ENCODE data around the gene NEUROG2.
"Not testable (repeated sequence)": the region's sequence is repeated elsewhere in the genome, so short reads cannot be mapped to it uniquely, and the experiment has no call there.

Gene NEUROG2

GRCh38 chr4:112516066-112516470, at the start of gene NEUROG2:
TSS of gene NEUROG2 (minus strand) at chr4:112516180. CDS start at chr4:112515475, 705 bp downstream.
- DNase-seq = no peak

- no peak for DNase-seq
These were observed 48.8 kb upstream of the NEUROG2 start for GRCh38 chr4:112564706-112565270.

DNA sequence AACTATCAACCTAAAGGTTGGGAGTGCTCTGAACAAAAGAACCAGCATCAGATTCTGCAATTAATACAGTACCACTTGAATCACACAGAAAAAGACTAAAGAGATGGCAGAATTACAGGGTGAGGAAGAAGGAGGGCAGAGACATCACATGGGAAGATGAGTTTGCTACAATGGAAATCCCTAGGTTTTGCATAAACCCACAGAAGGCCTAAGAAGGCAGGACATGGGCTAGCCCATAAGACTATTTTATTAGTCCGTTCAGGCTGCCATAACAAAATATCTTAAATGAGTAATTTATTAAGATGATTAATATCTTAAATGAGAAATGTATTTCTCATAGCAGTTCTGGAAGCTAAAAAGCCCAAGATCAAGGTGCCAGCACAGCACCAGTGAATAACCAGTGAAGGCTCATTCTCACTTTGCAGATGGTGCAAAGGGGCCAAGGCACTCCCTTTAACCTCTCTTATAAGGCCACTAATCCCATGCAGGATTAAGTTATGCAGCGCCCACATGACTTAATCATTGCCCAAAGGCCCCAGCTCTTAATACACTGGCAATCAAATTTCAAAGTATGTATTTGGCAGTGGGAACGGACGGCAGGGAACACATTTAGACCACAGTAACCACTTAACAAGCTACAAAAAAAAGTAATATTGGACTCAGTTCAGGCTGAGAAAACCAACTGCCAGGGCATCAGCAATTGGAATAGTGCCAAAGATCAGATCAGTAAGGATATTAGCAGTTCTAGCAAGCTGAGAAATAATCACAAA, 47.6 kb upstream of the NEUROG2 start:
- no peak for DNase-seq

DNA sequence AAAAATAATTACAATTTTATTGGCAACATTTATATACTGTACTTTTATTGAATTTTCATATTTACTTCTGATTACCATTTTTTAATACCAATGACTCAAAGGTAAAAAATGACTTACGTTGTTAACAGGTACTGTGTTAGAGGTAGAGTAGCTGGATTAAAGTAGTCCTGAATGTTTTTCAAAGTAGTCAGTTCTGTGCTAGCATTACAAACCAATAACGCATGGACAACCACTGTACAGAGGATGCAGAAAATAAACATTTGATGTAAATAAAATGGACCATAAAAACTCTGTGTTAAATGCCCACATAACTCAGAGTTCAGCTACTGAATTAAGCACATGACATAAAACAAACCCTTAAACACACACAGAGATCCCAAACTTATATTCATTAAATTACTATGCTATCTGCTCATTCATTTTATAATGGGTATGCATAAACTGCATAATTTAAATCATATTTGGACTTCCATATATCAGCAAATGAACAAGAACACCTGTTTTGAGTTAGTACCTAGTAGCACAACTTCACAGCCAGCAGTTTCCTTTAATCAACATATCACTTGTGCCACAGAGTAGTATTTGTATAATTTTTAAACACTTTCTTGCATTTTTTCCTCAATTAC, 46.4 kb upstream of the NEUROG2 start:
- no peak for DNase-seq

- DNase-seq = peak in 1 of 2 experiments; percentile 8
These were observed 44.1 kb upstream of the NEUROG2 start for GRCh38 chr4:112560084-112560483.

DNA sequence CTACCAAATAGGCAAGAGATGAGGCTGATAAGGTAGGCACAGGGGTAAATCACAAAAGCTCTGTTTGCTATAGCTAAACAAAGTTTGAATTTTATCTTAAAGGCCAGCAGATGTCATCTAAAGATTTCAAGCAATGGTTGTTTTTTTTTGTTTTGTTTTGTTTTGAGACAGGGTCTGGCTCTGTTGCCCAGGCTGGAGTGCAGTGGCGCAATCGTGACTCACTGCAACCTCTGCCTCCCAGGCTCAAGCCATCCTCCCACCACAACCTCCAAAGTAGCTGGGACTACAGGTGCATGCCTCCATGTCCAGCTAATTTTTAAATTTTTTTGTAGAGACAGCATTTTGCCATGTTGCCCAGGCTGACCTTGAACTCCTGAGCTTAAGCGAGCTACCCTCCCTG, 43.1 kb upstream of the NEUROG2 start:
- no peak for DNase-seq

DNA sequence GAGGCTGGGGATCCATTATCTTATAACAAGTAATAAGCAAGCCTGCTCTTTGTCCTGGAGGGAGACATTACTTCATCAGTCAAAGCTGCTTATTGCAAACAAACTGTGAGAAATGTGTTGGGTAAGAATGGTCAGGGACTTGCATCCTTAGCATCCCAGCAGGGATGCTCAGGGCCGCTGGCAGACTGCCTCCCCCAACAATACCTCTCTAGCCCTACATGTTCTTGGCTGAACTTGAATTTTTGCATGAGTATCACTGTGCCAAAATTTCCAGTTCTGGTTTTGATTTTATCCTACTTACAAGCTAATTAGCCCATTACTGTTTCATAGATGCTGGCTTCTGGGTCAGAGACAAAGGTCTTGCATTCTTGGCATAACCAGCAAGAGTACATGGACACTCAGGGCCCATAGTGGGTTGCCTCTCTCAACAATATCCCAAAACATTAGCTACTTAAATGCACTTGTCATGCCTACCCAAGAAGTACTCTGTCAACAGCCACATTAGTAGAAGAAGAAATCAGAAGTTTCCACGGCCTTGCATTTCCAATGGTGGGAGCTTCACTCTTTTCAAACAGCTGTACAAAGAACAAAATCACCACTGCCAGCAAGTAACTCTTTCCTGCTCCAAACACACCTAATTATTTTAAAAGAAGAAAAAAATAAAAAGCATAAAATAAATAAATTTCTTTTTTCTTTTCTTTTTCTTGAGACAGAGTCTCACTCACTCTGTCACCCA, 41.9 kb upstream of the NEUROG2 start:
- no peak for DNase-seq

DNA sequence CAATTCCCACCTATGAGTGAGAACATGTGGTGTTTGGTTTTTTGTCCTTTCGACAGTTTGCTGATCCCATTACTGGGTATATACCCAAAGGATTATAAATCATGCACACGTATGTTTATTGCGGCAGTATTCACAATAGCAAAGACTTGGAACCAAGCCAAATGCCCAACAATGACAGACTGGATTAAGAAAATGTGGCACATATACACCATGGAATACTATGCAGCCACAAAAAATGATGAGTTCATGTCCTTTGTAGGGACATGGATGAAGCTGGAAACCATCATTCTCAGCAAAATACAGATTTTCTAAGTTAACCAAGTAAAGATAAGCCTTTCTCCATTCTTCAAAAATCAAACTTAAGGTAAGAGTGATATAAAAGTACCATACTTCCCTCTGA, 38.3 kb upstream of the NEUROG2 start:
- not testable (repeated sequence) for DNase-seq

- no peak for DNase-seq
These were observed 36.7 kb upstream of the NEUROG2 start for GRCh38 chr4:112552668-112553067.

DNA sequence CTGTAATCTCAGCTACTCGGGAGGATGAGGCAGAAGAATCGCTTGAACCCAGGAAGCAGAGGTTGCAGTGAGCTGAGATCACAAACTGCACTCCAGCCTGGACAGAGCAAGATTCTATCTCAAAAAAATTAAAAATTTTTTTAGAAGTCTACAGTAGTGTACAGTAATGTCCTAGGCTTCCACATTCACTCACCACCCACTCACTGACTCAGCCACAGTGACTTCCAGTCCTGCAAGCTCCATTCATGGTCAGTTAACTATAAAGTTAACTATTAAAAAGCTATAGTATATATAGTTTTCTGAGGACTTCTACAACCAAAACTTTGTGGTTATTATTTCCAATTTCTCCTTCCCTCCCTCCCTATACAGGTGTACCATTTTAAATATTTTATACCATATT, 34.7 kb upstream of the NEUROG2 start:
- no peak for DNase-seq

GRCh38 chr4:112546476-112546875, 30.5 kb upstream of the NEUROG2 start:
- no peak for DNase-seq

DNA sequence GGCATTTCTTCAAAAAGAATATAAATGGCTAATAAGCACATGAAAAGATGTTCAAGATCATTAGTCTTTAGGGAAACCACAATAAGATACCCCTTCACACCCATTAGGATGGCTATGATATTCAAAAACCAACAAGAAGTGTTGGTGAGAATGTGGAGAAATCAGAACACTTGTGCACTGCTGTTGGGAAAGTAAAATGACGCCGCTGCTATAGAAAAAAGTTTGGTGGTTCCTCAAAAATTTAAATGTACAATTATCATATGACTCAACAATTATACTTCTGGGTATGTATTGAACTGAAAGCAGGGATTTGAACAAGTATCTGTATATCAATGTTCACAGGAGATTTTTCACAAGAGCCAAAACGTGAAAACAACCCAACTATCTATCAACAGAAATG, 29.4 kb upstream of the NEUROG2 start:
- DNase-seq = peak in 1 of 2 experiments; percentile 2

GRCh38 chr4:112540695-112541094, 24.7 kb upstream of the NEUROG2 start:
- DNase-seq = no peak

DNA sequence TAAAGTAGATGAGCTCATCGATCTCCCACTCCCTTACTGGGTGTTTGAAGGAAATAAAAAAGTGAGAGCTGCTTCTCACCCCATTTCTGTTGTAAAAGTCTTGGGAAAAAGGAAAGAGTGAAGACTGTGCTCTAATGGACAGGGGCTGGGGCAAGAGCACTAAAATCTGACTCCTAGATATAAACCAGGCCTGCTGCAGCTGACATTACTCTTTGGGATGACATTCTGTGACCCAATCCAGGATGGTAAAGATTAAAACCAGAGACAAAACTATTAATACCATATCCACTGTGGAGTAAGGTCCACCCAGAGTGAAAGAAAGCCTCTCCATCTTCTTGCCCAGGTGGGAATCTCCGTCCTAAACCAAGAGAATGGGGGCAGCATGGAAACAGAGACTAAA, 20.1 kb upstream of the NEUROG2 start:
- no peak for DNase-seq

DNA sequence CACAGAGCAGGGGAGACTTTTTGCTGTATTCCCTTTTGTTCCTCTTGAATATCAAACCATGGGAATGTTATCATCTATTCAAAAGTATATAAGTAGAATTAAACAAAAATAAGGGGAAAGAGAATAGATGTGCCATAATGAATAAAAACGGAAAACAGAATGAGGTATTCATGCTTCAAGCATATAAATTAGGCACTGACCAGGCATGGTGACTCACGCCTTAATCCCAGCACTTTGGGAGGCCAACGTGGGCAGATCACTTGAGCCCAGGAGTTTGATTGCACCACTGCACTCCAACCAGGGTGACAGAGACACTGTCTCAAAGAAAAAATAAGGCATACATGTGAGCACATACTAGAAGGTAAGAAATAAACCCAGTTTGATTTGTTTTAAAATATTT, 16.3 kb upstream of the NEUROG2 start:
- DNase-seq = no peak

GRCh38 chr4:112531146-112531545, 15.2 kb upstream of the NEUROG2 start:
- no peak for DNase-seq

GRCh38 chr4:112526061-112526460, 10.1 kb upstream of the NEUROG2 start:
- no peak for DNase-seq

- peak in 1 of 2 experiments; percentile 6 for DNase-seq
These were observed 8.0 kb upstream of the NEUROG2 start for GRCh38 chr4:112523764-112524505.

- DNase-seq = no peak
These were observed 7.2 kb upstream of the NEUROG2 start for GRCh38 chr4:112523008-112523721.

- DNase-seq = not testable (repeated sequence)
These were observed 6.5 kb upstream of the NEUROG2 start for GRCh38 chr4:112522431-112522830.

DNA sequence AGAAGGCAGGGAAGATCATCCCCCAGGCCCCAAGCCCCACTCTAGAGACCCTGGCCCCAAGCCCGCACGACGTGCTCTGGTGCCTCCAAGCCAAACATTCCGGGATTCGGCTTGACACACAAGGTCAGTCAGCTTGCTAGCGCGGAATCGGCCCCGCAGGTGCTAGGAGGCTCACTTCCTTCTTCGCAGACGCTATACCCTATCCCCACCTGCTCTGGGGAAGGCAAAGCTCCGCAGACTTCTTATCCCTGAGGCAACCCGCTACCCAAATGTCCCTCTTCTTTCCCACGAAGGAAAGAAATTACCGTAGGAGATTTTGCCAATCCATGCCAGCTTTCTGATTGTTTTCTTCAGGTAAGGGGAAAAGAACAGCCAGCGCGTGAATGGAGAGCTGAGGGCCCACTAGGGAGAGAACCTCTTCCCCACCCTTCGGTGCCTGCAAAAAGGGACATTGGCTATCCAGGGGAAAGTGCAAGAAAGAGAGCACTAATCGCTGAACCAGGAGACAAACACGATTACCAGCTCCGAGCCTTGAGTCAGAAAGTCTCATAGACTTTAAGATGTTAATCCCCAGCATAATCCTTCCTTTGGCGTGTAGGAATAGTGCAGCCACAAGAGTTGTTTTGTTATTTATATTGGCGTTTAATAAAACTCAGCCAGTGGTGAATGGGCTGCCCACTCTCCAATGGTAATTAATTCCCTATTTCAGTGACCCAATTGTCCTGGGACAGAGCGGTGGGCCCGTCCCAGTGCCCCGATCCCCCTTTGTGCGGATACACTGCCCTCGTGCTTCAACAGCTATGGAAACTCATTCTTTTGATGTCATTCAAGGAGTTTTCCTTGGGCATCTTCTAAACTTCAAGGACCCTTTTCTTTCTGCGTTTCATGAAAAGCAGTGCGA, 5.4 kb upstream of the NEUROG2 start:
- DNase-seq = no peak

Data from AML-193 (cell line).